ENCODE results near the gene MAGI2.

Gene MAGI2

DNA sequence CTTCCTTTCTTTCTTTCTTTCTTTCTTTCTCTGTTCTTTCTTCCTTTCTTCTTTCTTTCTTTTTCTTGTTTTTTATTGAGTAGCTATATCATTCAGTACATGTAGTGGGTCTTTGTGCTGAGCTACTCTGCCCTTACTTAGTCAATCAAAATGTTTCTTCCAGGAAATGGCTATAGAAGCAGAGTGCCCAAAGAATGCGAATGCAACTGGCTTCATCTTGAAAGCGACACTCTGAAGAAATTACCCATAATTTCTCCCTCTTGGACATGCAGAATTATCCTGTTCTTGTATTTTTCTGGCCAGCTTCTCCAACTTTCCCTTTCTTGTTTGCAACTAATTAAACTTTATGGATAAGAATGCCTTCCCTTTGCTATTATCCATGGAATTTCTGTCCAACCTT, 441.5 kb downstream of the MAGI2 start:
- TF ChIP-seq, protein P1, sequence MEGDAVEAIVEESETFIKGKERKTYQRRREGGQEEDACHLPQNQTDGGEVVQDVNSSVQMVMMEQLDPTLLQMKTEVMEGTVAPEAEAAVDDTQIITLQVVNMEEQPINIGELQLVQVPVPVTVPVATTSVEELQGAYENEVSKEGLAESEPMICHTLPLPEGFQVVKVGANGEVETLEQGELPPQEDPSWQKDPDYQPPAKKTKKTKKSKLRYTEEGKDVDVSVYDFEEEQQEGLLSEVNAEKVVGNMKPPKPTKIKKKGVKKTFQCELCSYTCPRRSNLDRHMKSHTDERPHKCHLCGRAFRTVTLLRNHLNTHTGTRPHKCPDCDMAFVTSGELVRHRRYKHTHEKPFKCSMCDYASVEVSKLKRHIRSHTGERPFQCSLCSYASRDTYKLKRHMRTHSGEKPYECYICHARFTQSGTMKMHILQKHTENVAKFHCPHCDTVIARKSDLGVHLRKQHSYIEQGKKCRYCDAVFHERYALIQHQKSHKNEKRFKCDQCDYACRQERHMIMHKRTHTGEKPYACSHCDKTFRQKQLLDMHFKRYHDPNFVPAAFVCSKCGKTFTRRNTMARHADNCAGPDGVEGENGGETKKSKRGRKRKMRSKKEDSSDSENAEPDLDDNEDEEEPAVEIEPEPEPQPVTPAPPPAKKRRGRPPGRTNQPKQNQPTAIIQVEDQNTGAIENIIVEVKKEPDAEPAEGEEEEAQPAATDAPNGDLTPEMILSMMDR (IDR thresholded peaks at IDR 0.05), result no peak
- Histone ChIP-seq H3K4me1 (ENCODE audit: control insufficient read depth in 1 of 2, insufficient read depth in 1 of 2, low read depth in 1 of 2, low read length in 1 of 2) (no peaks in the 10 kb centered on the region), H3K4me3 (ENCODE audit: low read depth in 1 of 2, low read length in 1 of 2) (no peak overlapping the region), H3K9me3 (no peaks in the 10 kb centered on the region), H3K36me3 (no peaks in the 10 kb centered on the region), H3K27ac (no peak overlapping the region), H3K27me3 (no peaks in the 10 kb centered on the region)

DNA sequence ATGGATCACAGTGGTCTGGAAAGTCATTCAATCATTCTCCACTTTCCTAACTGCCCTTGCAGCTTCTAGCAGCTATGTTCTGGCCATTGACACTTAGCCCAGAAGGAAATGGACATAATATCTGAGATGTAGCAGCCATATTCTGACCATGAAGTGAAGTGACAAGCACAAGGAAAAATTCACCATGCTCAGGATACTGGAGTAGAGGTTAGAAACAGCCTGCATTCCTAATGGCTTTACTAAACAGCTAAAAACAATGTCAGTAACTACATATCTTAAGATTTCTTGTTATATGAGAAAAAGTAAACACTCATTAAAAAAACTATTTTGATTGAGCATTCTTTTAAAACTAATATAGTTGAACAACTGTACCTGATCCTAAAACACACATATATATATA, 443.8 kb downstream of the MAGI2 start:
- H3K27ac ChIP-seq, result no peak overlapping the region
- TF ChIP-seq, protein P1 (IDR thresholded peaks at IDR 0.05), result no peak
- no peaks in the 10 kb centered on the region for H3K4me1 ChIP-seq (ENCODE audit: control insufficient read depth in 1 of 2, insufficient read depth in 1 of 2, low read depth in 1 of 2, low read length in 1 of 2)
- no peaks in the 10 kb centered on the region for H3K27me3 ChIP-seq
- no peaks in the 10 kb centered on the region for H3K36me3 ChIP-seq
- no peaks in the 10 kb centered on the region for H3K9me3 ChIP-seq
- H3K4me3 ChIP-seq (ENCODE audit: low read depth in 1 of 2, low read length in 1 of 2), result no peak overlapping the region

DNA sequence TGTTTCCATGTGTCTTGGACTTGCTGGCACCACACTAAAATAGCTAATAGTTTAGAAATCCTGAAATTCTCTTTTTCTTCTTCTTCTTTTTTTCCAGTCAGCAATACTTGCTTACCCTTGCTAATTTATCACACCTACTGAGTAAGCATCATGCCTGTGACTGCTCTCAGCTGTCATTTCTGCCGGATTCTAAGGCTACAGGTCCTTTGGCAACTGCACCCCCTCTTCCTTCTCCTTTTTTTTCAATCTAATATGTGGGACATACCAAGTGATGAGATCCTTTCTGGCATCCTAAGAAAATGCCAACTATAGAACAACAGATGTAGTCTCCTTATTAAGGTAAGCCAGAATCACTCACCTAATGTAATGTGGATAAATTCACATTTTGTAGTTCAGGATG, 444.7 kb downstream of the MAGI2 start:
- no peaks in the 10 kb centered on the region for H3K9me3 ChIP-seq
- TF ChIP-seq, protein P1 (IDR thresholded peaks at IDR 0.05), result no peak
- H3K4me1 ChIP-seq (ENCODE audit: control insufficient read depth in 1 of 2, insufficient read depth in 1 of 2, low read depth in 1 of 2, low read length in 1 of 2), result no peaks in the 10 kb centered on the region
- H3K27me3 ChIP-seq, result no peaks in the 10 kb centered on the region
- H3K36me3 ChIP-seq, result no peaks in the 10 kb centered on the region
- H3K4me3 ChIP-seq (ENCODE audit: low read depth in 1 of 2, low read length in 1 of 2), result no peak overlapping the region
- H3K27ac ChIP-seq, result no peak overlapping the region

DNA sequence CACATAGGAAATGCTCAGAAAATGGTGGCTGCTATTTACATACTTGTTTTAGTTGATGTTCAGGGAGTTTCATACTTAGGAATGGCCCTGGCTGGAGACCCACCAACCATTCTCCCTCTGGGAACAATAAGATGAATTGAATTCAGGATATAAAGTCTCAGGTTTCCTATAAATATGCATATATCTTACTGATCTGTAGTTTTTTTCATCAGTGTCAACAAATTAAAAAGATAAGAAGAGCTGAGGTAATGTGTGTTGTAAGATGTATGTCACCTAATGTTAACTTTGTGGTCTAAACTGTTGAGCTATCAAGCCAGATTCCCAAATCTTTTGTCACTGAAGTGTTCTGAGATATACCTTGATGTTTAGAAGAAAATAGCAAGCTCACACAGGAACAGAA, 457.5 kb downstream of the MAGI2 start:
- H3K4me1 ChIP-seq (ENCODE audit: control insufficient read depth in 1 of 2, insufficient read depth in 1 of 2, low read depth in 1 of 2, low read length in 1 of 2), result no peaks in the 10 kb centered on the region
- H3K4me3 ChIP-seq (ENCODE audit: low read depth in 1 of 2, low read length in 1 of 2), result no peak overlapping the region
- H3K27me3 ChIP-seq, result no peaks in the 10 kb centered on the region
- no peaks in the 10 kb centered on the region for H3K9me3 ChIP-seq
- no peaks in the 10 kb centered on the region for H3K36me3 ChIP-seq
- TF ChIP-seq, protein P1 (IDR thresholded peaks at IDR 0.05), result no peak
- H3K27ac ChIP-seq, result no peak overlapping the region

DNA sequence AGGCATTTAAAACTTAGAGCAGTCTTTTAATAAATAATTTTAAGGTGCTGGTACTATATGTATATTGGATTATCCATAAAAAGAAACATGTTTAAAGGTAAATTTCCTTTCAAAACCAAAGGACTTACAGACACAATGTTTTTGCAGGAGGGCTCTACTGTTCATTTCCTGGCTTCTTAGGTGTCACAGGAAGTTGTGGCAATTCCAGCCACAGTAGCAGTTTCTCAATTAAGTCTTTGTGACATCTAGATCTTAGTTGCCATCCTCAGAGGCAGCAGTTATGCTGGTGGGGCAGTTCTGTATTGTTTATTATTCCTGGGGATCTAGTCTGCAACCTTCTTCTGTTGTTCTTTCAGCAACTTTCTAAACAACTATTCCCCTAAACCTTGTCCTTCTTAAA, 460.1 kb downstream of the MAGI2 start:
- Histone ChIP-seq H3K9me3 (no peaks in the 10 kb centered on the region), H3K4me1 (ENCODE audit: control insufficient read depth in 1 of 2, insufficient read depth in 1 of 2, low read depth in 1 of 2, low read length in 1 of 2) (no peaks in the 10 kb centered on the region), H3K4me3 (ENCODE audit: low read depth in 1 of 2, low read length in 1 of 2) (no peak overlapping the region)

More for the DNA sequence above, 460.1 kb downstream of the MAGI2 start:
- no peaks in the 10 kb centered on the region for H3K27me3 ChIP-seq
- no peaks in the 10 kb centered on the region for H3K36me3 ChIP-seq
- TF ChIP-seq, protein P1 (IDR thresholded peaks at IDR 0.05), result no peak
- H3K27ac ChIP-seq, result no peak overlapping the region

Measured in neutrophil (primary cell).